ENCODE results near the gene SLC2A5.
A peak's percentile ranks its signal among the peaks of the same experiment; 100 is the strongest.

SLC2A5 gene

GRCh38 chr1:9087411-9088125 is 18.1 kb upstream of the SLC2A5 start:
- no peak for DNase-seq

- DNase-seq, result no peak
Measured at GRCh38 chr1:9086796-9087195, 17.4 kb upstream of the SLC2A5 start.

- no peak for DNase-seq
Measured at GRCh38 chr1:9086045-9086444, 16.6 kb upstream of the SLC2A5 start.

GRCh38 chr1:9085306-9085940 is 16.0 kb upstream of the SLC2A5 start:
- no peak for DNase-seq

- DNase-seq, result no peak
Measured at GRCh38 chr1:9084906-9085305, 15.5 kb upstream of the SLC2A5 start.

- no peak for DNase-seq
Measured at GRCh38 chr1:9081473-9081872, 12.0 kb upstream of the SLC2A5 start.

GRCh38 chr1:9080705-9081291 is 11.4 kb upstream of the SLC2A5 start:
- DNase-seq, result no peak

- no peak for DNase-seq
Measured at GRCh38 chr1:9079988-9080704, 10.7 kb upstream of the SLC2A5 start.

GRCh38 chr1:9078752-9079500 is 9.5 kb upstream of the SLC2A5 start:
- DNase-seq, result no peak

- DNase-seq, result peak; percentile 27
Measured at GRCh38 chr1:9078015-9078751, 8.7 kb upstream of the SLC2A5 start.

- DNase-seq, result no peak
Measured at GRCh38 chr1:9075022-9075421, 5.6 kb upstream of the SLC2A5 start.

- DNase-seq, result no peak
Measured at GRCh38 chr1:9073143-9073542, 3.7 kb upstream of the SLC2A5 start.

- DNase-seq, result no peak
Measured at GRCh38 chr1:9071554-9072235, 2.3 kb upstream of the SLC2A5 start.

- no peak for DNase-seq
Measured at GRCh38 chr1:9070486-9070885, 1.1 kb upstream of the SLC2A5 start.

GRCh38 chr1:9068981-9069325 is 482 bp downstream of the SLC2A5 start:
- no peak for DNase-seq

GRCh38 chr1:9066945-9067807 is 2.3 kb downstream of the SLC2A5 start:
- DNase-seq, result no peak

GRCh38 chr1:9065213-9065751 is 4.2 kb downstream of the SLC2A5 start:
- DNase-seq, result no peak

GRCh38 chr1:9062846-9063245 is 6.6 kb downstream of the SLC2A5 start:
- no peak for DNase-seq

GRCh38 chr1:9062021-9062471 is 7.4 kb downstream of the SLC2A5 start:
- no peak for DNase-seq

GRCh38 chr1:9061252-9061960 is 8.0 kb downstream of the SLC2A5 start:
- DNase-seq, result no peak

Data from activated CD4-positive, alpha-beta T cell treated with anti-CD3 and anti-CD28 coated beads, Interleukin-2, amount 50 U/mL, for 16 hours (primary cell).